ENCODE measurements around the gene HDAC8.

HDAC8 gene

GRCh38 chrX:72372735-72373134 is 199.9 kb downstream of the HDAC8 start:
- H3K27ac ChIP-seq: no peak overlapping the region
- no peak for TF ChIP-seq CTCF (conservative IDR thresholded peaks at IDR 0.05)
- no peak for TF ChIP-seq ZFX (IDR thresholded peaks at IDR 0.05)

- no peak overlapping the region for H3K27ac ChIP-seq
- TF ChIP-seq CTCF (conservative IDR thresholded peaks at IDR 0.05) (no peak), ZFX (IDR thresholded peaks at IDR 0.05) (no peak)
Measured at GRCh38 chrX:72371405-72371804, 201.2 kb downstream of the HDAC8 start.

- no peak overlapping the region for H3K27ac ChIP-seq
- TF ChIP-seq CTCF (conservative IDR thresholded peaks at IDR 0.05) (no peak), ZFX (IDR thresholded peaks at IDR 0.05) (no peak)
Measured at GRCh38 chrX:72368796-72369195, 203.8 kb downstream of the HDAC8 start.

GRCh38 chrX:72367516-72367915 is 205.1 kb downstream of the HDAC8 start:
- TF ChIP-seq CTCF (conservative IDR thresholded peaks at IDR 0.05) (no peak), ZFX (IDR thresholded peaks at IDR 0.05) (no peak)
- no peak overlapping the region for H3K27ac ChIP-seq

GRCh38 chrX:72366701-72367454 is 205.8 kb downstream of the HDAC8 start:
- no peak overlapping the region for H3K27ac ChIP-seq
- TF ChIP-seq ZFX (IDR thresholded peaks at IDR 0.05) (no peak), CTCF (conservative IDR thresholded peaks at IDR 0.05) (no peak)

- no peak overlapping the region for H3K27ac ChIP-seq
- TF ChIP-seq CTCF (conservative IDR thresholded peaks at IDR 0.05) (no peak), ZFX (IDR thresholded peaks at IDR 0.05) (no peak)
Measured at GRCh38 chrX:72366178-72366577, 206.5 kb downstream of the HDAC8 start.

- no peak overlapping the region for H3K27ac ChIP-seq
- no peak for TF ChIP-seq CTCF (conservative IDR thresholded peaks at IDR 0.05)
- no peak for TF ChIP-seq ZFX (IDR thresholded peaks at IDR 0.05)
Measured at GRCh38 chrX:72365126-72365525, 207.5 kb downstream of the HDAC8 start.

Measured in C4-2B (cell line).